Hepatocyte (in vitro differentiated cells): Measurements from ENCODE around the gene EGR1.

ENCODE experiments used
- CTCF ChIP-seq: fragments of 200-600 bp; sonication (generic); IDR thresholded peaks from 2 replicates; pipeline ENCODE4 v1.5.1; 2016; ENCODE audit warnings: antibody characterized with exemption, mild to moderate bottlenecking; ENCODE audit not compliant: poor library complexity
- EZH2phosphoT487 ChIP-seq: fragments of 200-600 bp; sonication (generic); IDR thresholded peaks from one replicate; pipeline ENCODE4 v1.6.1; 2018; ENCODE audit warnings: antibody characterized with exemption, mild to moderate bottlenecking, low read depth, moderate library complexity; ENCODE audit not compliant: unreplicated experiment, severe bottlenecking

GRCh38 chr5:138440159-138441073 lies 24.9 kb upstream of the EGR1 start:
- TF ChIP-seq CTCF (no peak), EZH2phosphoT487 (no peak)
